NK-92 (cell line): ENCODE data around the gene ACP1.

Experiments
- DNase-seq: peaks from one replicate; lab custom pipeline; 2025; ENCODE audit not compliant: unreplicated experiment; lab: John Stamatoyannopoulos, UW

ACP1 gene

DNA sequence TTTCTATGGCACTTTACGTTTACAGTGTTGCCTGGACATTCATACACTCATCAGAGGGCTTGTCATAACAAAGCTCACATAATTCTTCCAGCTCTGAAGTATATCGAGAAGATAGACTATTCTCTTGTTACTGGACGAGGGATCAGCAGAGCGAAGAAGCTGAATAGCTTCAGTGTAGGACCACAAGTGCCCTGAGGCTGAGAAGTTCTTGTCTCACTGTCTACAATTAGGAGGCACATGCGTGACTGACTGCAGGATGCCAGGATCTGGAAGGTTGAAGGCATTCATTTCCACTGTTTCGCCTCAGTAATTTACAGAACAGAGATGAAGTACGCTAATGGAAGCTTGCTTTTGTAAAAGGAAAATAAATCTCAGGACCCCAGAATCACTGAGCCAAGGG is 10.5 kb upstream of the ACP1 start:
- no peak for DNase-seq

DNA sequence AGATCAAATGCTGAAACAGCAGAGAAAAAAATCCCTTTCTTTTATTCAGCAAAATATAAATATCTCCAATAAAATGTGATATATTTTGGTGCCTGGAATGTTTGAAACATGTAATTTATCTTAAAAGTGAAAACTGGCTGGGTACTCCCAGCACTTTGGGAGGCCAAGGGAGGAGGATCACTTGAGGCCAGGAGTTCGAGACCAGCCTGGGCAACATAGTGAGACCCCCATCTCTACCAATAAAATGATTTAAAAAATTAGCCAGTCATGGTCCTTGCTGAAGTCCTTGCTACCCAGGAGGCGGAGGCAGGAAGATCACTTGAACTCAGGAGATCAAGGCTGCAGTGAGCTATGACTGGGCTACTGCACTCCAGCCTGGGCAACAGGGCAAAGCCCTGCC is 9.6 kb upstream of the ACP1 start:
- DNase-seq, result no peak

DNA sequence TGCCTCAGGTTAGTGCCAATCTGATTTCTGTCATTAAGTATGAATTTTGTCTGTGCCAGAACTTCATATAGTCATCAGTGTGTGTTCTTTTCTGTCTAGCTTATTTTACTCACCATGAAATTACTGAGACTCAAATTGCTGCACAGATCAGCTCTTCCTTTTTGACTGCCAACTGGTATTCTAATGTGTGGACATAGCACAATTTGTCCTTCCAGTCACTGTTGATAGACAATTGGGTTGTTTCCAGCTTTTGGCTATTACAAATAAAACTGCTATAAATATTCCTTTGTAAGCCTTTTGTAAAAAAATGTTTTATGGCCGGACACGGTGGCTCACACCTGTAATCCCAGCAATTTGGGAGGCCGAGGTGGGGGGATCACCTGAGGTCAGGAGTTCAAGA is 8.7 kb upstream of the ACP1 start:
- DNase-seq, result no peak

DNA sequence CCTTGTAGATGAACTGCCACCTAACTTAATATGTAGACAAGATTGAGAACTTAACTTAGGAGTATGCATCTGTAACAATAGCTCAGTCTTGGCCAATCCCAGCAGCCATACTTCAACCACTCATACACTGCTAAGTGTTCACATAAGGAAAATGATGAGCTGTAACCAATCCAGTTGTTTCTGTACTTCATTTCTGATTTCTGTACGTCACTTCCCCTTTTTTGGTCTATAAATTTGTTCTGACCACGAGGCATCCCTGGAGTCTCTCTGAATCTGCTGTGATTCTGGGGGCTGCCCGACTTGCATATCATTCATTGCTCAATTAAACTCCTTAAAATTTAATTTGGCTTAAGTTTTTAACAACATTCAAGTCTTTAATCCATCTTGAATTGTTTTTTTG is 7.3 kb upstream of the ACP1 start:
- no peak for DNase-seq

DNA sequence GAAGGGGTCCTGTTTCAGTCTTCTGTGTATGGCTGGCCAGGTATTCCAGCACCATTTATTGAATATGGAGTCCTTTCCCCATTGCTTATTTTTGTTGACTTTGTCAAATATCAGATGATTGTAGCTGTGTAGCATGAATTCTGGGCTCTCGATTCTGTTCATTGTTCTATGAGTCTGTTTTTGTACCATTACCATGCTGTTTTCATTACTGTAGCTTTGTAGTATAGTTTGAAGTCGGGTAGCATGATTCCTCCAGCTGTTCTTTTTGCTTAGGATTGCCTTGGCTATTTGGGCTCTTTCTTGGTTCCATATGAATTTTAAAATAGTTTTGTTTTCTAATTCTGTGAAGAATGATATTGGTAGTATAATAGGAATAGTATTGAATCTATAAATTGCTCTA is 6.9 kb upstream of the ACP1 start:
- DNase-seq, result no peak

DNA sequence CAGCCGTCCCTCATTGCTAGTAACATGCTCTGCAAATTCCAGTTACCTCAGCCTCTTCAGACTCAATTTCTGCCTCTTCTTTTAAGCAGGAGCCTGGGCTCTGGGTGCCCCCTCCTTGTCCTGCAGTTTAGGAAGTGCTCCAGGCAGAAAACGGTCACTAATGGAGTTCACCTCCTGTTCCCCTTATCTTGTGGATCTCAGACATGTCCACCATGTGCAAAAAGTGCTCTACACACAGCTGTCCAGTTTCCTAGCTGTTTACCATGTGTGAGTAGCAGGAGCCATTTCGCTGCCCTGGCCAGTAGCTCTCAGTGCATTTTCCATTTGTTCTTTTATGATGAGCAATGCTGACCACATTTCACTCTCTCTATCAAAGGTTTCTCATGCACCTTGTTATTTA is 5.8 kb upstream of the ACP1 start:
- DNase-seq, result no peak

DNA sequence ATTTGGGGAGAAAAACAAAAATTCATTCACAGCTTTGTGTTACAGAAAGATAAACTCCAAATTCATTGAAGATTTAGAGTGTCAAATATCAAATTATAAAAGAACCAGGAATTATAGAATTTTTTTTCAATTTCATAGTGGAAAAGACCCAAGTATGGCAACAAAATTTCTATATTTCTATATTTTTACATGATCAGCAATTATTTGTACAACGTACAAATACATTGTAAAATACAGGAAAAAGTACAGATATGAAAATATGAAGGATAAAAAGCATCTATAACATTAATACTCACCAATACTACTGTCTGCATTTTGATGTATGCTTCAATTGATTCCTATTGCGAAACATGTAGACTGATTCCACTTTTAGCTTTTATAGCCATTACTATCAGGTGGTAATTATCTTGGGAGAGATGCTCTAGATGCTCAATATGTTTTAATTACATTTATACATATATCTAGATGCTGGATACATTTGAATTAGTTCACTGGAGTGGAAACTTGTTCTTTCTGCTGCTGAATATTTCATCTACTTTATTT is 4.9 kb upstream of the ACP1 start:
- DNase-seq, result no peak

DNA sequence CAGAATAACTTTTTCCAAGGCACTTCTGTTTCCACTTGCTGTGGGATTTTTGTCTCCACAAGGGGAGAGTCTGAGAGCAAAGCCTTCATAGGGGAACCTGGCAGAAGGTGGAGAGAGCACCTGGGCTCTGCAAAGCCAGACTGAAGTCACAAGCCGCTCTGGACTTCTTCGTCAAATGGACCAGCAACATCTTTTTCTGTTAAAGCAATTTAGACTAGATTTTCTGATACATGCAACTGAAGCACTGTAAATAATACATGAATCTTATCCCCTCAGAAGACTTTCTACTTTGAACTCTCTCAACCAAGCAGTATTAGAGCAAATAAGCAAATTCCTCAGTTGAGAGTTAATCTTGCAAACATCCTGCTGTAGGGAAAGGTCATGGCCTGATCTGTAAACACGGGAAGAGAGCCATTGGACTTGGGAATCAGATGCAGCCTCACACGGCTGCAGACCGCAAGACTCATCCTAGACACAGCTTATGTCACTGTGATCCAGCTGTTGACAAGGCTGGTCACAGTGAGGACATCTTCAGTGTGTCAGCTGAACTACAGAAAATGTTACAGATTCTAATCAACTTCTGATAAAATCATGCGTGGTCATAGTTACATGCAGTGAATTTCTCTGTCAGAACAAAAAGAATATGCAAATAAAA is 4.1 kb upstream of the ACP1 start:
- DNase-seq, result no peak

DNA sequence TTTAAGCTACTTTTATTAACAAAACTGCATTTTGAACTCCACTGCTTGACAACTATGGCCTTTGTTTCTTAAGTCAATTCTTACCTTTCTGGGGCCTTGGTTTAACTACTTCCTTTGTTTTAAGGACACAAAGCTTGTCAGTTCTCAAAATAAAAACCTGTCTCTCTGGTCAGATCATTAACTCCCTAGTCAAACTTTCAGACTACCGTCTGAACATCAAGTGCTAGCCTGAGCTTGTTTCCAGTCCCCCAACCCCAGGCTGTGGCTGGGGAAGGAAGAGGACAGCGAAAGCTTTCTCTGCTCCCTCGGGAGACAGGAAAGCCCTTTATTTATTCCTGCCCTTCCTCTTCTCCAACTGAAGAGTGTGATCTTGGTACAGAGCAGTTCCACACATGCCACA is 2.6 kb upstream of the ACP1 start:
- no peak for DNase-seq

DNA sequence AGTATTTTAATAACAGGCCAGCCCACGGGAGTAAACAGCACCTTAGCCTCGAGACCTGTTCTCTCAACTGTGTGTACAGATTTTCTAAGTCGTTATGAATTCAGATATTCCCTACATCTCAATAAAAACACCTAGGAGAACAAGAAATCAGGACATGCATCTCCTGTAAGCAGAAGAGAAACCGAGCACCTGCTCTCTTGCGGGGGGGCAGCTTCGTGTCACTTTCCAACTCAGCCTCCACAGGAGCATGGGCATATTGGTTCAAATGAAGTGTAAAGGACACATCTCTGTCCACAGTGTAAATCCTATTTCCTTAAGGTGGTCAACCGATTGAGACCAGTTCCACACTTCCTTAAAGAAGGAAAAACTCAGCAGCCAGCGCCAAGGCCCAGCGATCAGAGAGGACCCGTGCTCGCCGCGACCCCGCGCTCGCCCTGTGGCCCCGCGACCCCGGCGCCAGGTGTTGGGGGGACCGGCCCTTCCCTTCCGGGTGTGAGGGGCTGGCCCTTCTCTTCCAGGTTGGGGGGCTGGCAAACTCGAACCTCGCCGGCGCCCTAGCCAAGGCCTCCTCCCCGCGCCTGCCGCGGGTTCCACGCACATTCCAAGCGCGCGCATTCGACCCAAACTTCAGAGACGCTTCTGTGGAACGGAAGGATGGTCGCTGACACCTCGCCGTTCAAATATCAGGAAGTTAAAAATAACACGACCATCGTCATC is 1.6 kb upstream of the ACP1 start:
- no peak for DNase-seq

DNA sequence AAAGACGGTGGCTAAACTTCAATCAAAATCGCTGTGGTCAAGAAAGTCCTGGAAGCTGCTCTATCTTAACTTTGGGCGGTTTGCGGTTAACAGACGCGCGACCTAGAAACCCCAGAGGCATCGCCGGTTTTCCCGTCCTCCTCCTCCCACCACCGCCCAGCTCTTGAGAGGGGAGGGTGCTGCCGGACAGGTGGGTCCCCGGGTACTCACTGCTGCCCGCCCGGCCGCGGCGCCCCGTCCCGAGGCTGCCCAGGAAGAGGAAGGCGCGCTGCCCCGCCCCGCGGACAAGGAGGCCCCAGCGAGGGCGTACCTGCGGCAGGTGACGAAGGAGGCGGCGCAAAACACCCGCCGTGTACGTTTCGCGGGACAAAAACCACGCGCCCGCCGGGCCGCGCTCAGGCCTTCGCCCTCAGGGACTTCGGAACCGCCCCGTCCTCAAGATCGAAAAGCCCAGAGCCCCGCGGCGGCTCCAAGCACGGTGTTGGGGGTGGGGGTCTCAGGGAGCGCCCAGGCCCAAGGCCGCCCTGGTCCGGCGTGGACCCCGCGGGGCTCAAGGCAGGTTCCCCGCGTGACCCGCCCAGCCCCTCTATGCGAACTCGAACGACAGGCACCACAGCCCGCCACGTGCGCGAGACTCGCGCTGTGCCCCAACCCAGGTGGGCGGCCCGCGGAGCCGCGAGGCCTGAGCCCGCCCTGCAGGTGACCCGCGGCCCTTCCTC is 814 bp upstream of the ACP1 start, which contains the start of gene SH3YL1:
Gene SH3YL1, minus strand, starts transcription at position 259 of the 719 bp plus-strand sequence. Its CDS starts 48 bp downstream, at position 211.
- DNase-seq, result no peak

DNA sequence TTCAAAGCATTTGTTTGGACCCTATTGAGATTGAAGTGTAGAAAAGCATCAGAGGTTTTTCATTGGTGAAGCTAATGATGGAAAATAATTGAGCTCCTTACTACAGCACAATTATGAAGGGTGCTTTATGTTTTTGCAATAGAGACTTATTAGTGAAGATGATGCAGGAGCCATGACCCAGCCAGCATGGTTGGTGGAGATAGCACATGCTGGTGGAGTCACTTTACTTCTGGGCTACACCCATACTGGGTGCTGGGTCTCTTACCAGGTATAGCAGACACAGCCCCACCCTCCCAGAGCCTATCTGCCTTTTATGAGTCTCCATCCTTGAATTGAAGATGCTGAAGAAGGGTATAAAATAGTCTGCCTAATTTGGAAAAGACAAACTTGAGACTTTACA is 3.6 kb downstream of the ACP1 start:
- no peak for DNase-seq

DNA sequence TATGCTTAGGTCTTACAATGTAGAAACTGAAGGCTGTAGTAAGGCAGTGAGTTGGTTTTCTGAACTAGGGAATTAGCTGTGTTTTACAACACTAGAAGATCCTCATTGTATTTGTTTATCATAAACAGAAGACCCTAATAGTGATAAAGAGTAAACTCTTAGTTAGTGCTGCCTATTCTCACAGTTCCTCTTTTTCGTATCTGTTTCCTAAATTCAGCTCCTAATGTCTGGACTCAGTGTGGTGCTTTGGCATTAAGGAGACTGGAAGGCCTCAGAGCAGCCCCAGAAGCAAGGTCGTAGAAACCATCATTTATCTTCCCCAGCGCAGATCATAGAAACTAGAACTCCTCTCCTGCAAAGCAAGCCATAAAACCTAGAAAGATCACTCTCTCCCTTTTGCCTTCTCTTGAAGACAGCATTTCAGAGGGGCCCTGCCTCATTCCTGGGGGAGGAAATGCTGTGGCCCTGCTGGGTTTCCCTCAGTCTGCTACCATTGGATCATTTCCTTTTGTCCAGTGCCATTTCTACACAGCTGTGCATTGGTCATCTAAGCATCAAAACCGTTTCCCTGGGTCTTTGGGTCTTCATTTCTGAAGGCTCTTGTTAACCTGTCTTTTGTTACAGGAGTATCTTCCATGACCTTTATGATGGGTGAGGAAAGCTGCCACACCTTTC is 4.7 kb downstream of the ACP1 start:
- DNase-seq, result no peak

DNA sequence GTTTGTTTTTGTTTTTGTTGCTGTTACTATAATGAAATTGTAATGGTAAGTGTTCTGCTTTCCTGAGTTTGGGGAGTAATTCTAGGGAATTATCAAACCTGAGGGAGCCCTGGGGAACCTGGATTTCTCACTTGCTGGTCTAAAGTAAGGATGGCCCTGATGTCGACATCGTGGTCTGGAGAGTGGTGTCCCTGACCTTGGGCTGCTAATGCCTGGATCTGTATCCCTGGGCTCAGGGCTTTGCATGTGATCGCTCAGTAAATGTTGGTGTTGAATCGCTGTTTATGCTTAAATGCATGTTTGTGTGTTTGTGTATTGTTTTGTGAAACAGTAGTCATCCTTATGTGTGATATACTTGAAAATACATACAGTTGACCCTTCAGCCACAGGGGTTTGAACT is 6.1 kb downstream of the ACP1 start:
- DNase-seq, result no peak

DNA sequence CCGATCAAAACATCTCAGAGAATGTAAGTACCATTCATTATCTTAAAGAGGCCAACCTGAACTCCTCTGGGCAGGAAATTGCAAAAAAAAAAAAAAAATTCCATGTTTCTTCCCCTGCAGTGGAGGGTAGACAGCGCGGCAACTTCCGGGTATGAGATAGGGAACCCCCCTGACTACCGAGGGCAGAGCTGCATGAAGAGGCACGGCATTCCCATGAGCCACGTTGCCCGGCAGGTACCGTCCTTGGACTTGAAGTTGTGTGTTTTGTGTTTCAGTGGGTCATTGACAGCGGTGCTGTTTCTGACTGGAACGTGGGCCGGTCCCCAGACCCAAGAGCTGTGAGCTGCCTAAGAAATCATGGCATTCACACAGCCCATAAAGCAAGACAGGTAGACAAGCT is 7.2 kb downstream of the ACP1 start:
- DNase-seq, result no peak

DNA sequence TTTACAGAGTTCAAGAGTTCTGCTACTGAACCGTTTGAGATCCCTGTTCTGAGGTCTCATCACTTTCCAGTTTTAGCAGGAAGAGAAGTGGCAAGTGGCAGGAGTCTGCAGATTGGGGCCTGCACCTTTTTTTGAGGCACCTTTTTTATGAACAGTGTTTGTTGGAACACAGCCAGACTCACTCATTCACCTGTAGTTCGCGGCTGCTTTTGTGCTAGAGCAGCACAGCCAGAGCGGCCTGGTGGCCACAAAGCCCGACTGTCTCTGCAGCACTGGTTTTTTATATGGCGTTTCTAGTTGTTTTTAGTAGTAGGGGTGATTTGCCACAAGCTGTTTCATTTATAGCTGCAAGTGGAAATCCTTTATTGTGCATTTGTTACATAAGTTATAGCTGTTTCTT is 8.6 kb downstream of the ACP1 start:
- no peak for DNase-seq

DNA sequence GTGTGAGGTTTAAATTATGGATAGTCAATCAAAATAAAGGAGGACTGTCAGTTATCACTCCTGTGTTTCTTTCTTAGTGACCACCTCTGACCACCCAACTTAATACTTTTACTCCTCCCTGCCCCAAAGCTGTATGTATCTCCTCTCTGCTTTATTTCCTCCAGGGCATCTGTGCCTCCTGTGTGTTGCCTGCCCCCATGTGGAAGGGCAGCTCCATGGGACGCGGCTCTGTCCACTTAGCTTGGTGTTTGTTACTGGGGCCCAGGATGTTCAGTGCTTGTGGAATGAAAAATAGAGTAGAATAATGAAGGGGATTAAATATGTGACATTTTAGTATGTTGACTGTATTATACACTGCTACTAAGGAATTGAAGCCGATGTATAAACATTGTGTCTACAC is 9.8 kb downstream of the ACP1 start:
- no peak for DNase-seq

DNA sequence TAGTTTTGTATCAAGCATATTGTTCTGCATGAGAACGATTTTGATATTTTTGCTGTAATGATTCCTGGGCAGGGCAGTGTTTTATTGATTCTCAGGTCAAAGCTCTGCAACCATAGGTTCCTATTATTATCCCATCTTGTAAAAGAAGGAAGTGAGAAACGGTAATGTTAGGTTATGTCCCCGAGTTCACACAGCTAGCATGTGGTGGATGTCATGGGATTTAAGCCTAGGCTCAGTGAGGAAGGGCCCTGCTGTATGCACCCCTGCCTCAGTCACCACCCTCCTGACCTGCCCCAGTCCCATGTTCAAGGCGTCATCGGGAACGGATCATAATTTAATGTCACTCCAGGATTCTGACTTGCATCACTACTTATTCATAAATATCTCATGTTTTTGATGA is 10.7 kb downstream of the ACP1 start:
- no peak for DNase-seq

DNA sequence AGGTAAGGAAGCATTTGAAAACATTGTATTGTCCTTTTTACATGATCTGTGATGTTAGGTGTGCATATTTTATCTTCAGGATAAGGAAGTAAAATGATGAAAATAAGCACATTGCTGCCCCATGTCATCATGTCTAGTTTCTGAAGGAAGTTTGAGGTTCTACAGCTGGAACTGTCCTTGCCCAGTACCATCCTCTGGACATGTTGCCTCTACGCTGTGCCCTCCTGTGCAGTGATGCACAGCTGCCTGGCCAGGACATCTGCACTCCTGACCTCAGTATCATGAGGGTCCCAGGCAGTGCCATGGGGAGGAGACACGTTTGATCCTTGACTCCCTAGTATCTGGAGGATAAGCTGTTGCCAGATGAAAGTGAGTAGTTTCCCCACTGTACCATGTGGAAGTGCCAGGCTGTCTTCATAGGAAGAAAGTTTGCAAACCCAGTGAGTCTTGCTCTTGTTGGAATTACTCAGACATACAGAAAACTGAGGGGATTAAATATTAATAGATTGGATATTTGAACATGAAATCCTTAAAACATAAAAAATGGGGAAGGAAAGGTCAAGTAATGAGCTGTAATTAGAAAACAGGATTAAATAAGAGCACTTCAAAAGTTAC is 13.7 kb downstream of the ACP1 start:
- DNase-seq, result no peak

DNA sequence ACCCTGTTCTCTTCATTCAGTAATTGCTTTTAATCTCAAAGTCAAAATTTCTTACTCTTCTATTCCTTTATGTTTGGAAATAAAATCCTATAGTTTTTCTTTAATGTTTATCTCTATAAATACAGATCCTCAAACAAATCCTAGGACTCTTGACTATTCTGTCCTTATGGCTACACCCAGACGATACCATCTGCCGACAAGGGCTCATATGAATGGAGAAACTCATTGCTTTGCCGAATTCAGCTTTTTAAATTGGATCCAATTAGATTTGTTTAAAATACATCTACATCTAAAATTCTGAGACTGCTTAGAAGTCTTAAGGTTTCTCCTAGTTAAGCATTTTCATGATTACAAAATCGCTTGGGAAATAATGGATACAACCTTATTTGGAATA is 14.2 kb downstream of the ACP1 start:
- DNase-seq, result no peak

DNA sequence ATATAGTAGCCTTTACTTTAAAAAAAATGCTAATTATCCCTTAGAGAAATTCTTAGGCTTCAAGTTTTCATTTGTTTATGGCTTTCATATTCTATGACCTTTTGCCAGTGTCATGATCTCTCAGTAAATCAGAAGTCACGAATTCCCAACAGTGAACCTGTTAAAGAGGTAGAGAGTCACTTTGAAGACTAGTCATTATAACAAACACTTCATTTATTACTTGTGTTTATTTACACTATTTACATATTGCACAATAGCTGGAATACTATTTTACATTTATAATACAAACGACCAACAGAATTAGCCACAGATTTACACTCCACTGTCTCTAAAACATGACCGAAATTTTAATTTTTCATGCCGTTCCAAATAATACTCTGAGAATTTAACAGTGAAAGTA is 14.6 kb downstream of the ACP1 start:
- DNase-seq, result no peak
